Karpas-422 (cell line): ENCODE results near the gene DPH5. TPM values are rescaled to one million over a fixed set of nuclear protein-coding genes. Genes with fewer than 3 reads are reported as not detected.
"Not testable (repeated sequence)": the region's sequence is repeated elsewhere in the genome, so short reads cannot be mapped to it uniquely, and the experiment has no call there.

ENCODE experiments used
- DNase-seq: peaks from one replicate; pipeline ENCODE4 v3.0.0-alpha.2; 2015
- H2AFZ ChIP-seq: fragments of 200-600 bp; sonication (generic); 2 replicates; pipeline ENCODE4 v1.6.1; 2014; ENCODE audit warnings: antibody characterized with exemption, low read length, mixed read lengths
- H3K27ac ChIP-seq: fragments of 200-600 bp; sonication (generic); 2 replicates; pipeline ENCODE4 v1.5.1; 2014; ENCODE audit warnings: mild to moderate bottlenecking, low read length, moderate library complexity
- H3K27me3 ChIP-seq: fragments of 200-600 bp; sonication (generic); 2 replicates; pipeline ENCODE4 v1.6.1; 2014; ENCODE audit warnings: low read length, mixed read lengths
- H3K36me3 ChIP-seq: fragments of 200-600 bp; sonication (generic); 2 replicates; pipeline ENCODE4 v1.6.1; 2014; ENCODE audit warnings: low read length, mixed read lengths; ENCODE audit not compliant: insufficient read depth
- H3K4me1 ChIP-seq: fragments of 200-600 bp; sonication (generic); 2 replicates; pipeline ENCODE4 v1.6.1; 2014; ENCODE audit warnings: mild to moderate bottlenecking, low read length, mixed read lengths
- H3K4me2 ChIP-seq: fragments of 200-600 bp; sonication (generic); 2 replicates; pipeline ENCODE4 v1.6.1; 2014; ENCODE audit warnings: low read length, low read depth, mild to moderate bottlenecking; ENCODE audit not compliant: poor library complexity, severe bottlenecking
- H3K4me3 ChIP-seq: fragments of 200-600 bp; sonication (generic); 2 replicates; pipeline ENCODE4 v1.5.1; 2014; ENCODE audit warnings: mild to moderate bottlenecking, antibody characterized with exemption, low read length, mixed read lengths
- H3K79me2 ChIP-seq: fragments of 200-600 bp; sonication (generic); 2 replicates; pipeline ENCODE4 v1.6.1; 2014; ENCODE audit warnings: mild to moderate bottlenecking, low read length, mixed read lengths
- H3K9ac ChIP-seq: fragments of 200-600 bp; sonication (generic); 2 replicates; pipeline ENCODE4 v1.6.0; 2014; ENCODE audit warnings: low read length
- H3K9me2 ChIP-seq: fragments of 200-600 bp; sonication (generic), shearing (Covaris generic); replicated peaks from 2 replicates; pipeline ENCODE4 v1.6.0; 2014; ENCODE audit warnings: mild to moderate bottlenecking, low read length, moderate library complexity; ENCODE audit not compliant: insufficient read depth
- H3K9me3 ChIP-seq: fragments of 300-700, 200-600 bp; sonication (generic); 2 replicates; pipeline ENCODE4 v1.6.1; 2014; ENCODE audit warnings: low read length, mixed read lengths
- H4K20me1 ChIP-seq: fragments of 200-600 bp; sonication (generic); 2 replicates; pipeline ENCODE4 v1.6.1; 2014; ENCODE audit warnings: mild to moderate bottlenecking, antibody characterized with exemption, low read length, low read depth; ENCODE audit not compliant: insufficient read depth
- total RNA-seq: library from RNA; depleted of rRNA; stranded (reverse); fragments of >200 nt; shearing (Covaris generic); gene quantifications from 2 replicates; pipeline ENCODE4 v1.2.3, GENCODE V29; 2014; ENCODE audit warnings: low replicate concordance

The DPH5 gene
- total RNA-seq, 1 experiment from 2014 or later = 16.6 TPM

GRCh38 chr1:100969327-100969726 lies 56.3 kb downstream of the DPH5 start:
- Histone ChIP-seq H3K27me3 (no peaks in the 10 kb centered on the region), H3K27ac (no peak overlapping the region), H3K9me2 (no peaks in the 10 kb centered on the region), H3K4me3 (no peak overlapping the region), H4K20me1 (no peaks in the 10 kb centered on the region), H3K4me1 (peaks cover 19% of the 10 kb centered on the region), H2AFZ (no peak overlapping the region), H3K9ac (no peak overlapping the region), H3K36me3 (peaks cover 26% of the 10 kb centered on the region; the same call in 1 of the 2 replicates), H3K79me2 (peaks cover 27% of the 10 kb centered on the region), H3K9me3 (no peaks in the 10 kb centered on the region), H3K4me2 (no peak overlapping the region)
- no peak for DNase-seq

- peaks cover 19% of the 10 kb centered on the region for H3K4me1 ChIP-seq
Observed at GRCh38 chr1:100968621-100969020, 57.0 kb downstream of the DPH5 start.

GRCh38 chr1:100960098-100960497 lies 65.5 kb downstream of the DPH5 start:
- H4K20me1 ChIP-seq = no peaks in the 10 kb centered on the region

More at GRCh38 chr1:100968621-100969020, 57.0 kb downstream of the DPH5 start:
- Histone ChIP-seq H3K27ac (no peak overlapping the region), H3K4me3 (no peak overlapping the region), H2AFZ (no peak overlapping the region), H3K9ac (no peak overlapping the region), H3K36me3 (peaks cover 26% of the 10 kb centered on the region; the same call in 1 of the 2 replicates), H3K4me2 (no peak overlapping the region), H3K79me2 (peaks cover 25% of the 10 kb centered on the region), H4K20me1 (no peaks in the 10 kb centered on the region), H3K9me3 (no peaks in the 10 kb centered on the region), H3K27me3 (no peaks in the 10 kb centered on the region), H3K9me2 (no peaks in the 10 kb centered on the region)
- DNase-seq = no peak

GRCh38 chr1:100959502-100960060 lies 66.0 kb downstream of the DPH5 start:
- H3K9me2 ChIP-seq = peaks cover 8% of the 10 kb centered on the region; the same call in 1 of the 2 replicates
- no peaks in the 10 kb centered on the region for H3K27me3 ChIP-seq
- H3K4me1 ChIP-seq = no peaks in the 10 kb centered on the region
- H3K9me3 ChIP-seq = no peaks in the 10 kb centered on the region
- H3K4me2 ChIP-seq = no peak overlapping the region
- H2AFZ ChIP-seq = no peak overlapping the region
- H3K27ac ChIP-seq = no peak overlapping the region
- H3K79me2 ChIP-seq = peaks cover 43% of the 10 kb centered on the region
- no peak for DNase-seq
- no peaks in the 10 kb centered on the region for H4K20me1 ChIP-seq
- H3K9ac ChIP-seq = no peak overlapping the region
- no peak overlapping the region for H3K4me3 ChIP-seq
- H3K36me3 ChIP-seq = peaks cover 19% of the 10 kb centered on the region; the same call in 1 of the 2 replicates

More at GRCh38 chr1:100960098-100960497, 65.5 kb downstream of the DPH5 start:
- Histone ChIP-seq H3K4me2 (no peak overlapping the region), H3K4me3 (no peak overlapping the region), H3K9me2 (peaks cover 8% of the 10 kb centered on the region; the same call in 1 of the 2 replicates), H3K9me3 (no peaks in the 10 kb centered on the region), H3K27me3 (no peaks in the 10 kb centered on the region), H3K27ac (no peak overlapping the region), H3K36me3 (peaks cover 21% of the 10 kb centered on the region; the same call in 1 of the 2 replicates), H3K79me2 (peaks cover 44% of the 10 kb centered on the region), H3K9ac (no peak overlapping the region), H3K4me1 (no peaks in the 10 kb centered on the region), H2AFZ (no peak overlapping the region)
- DNase-seq = no peak

GRCh38 chr1:100955322-100955721 lies 70.3 kb downstream of the DPH5 start:
- Histone ChIP-seq H3K79me2 (peaks cover 49% of the 10 kb centered on the region), H3K4me3 (no peak overlapping the region), H3K27me3 (no peaks in the 10 kb centered on the region), H4K20me1 (no peaks in the 10 kb centered on the region), H3K4me2 (no peak overlapping the region), H3K27ac (no peak overlapping the region), H3K9ac (no peak overlapping the region), H3K4me1 (peaks cover 7% of the 10 kb centered on the region), H3K36me3 (peaks cover 32% of the 10 kb centered on the region; the same call in 1 of the 2 replicates), H2AFZ (no peak overlapping the region), H3K9me3 (no peaks in the 10 kb centered on the region), H3K9me2 (no peaks in the 10 kb centered on the region)
- DNase-seq = no peak

GRCh38 chr1:100953960-100954730 lies 71.4 kb downstream of the DPH5 start:
- no peaks in the 10 kb centered on the region for H3K9me2 ChIP-seq
- no peak overlapping the region for H3K4me2 ChIP-seq
- H4K20me1 ChIP-seq = no peaks in the 10 kb centered on the region
- peaks cover 35% of the 10 kb centered on the region; the same call in 1 of the 2 replicates for H3K36me3 ChIP-seq
- H3K27ac ChIP-seq = no peak overlapping the region
- no peak overlapping the region for H3K4me3 ChIP-seq
- H3K4me1 ChIP-seq = peaks cover 14% of the 10 kb centered on the region
- H3K79me2 ChIP-seq = peaks cover 53% of the 10 kb centered on the region
- H3K9ac ChIP-seq = no peak overlapping the region
- no peak for DNase-seq
- H2AFZ ChIP-seq = no peak overlapping the region
- no peaks in the 10 kb centered on the region for H3K27me3 ChIP-seq
- H3K9me3 ChIP-seq = no peaks in the 10 kb centered on the region

GRCh38 chr1:100952970-100953369 lies 72.6 kb downstream of the DPH5 start:
- Histone ChIP-seq H3K79me2 (peaks cover 57% of the 10 kb centered on the region), H3K4me1 (peaks cover 16% of the 10 kb centered on the region), H3K36me3 (peaks cover 35% of the 10 kb centered on the region; the same call in 1 of the 2 replicates)
- not testable (repeated sequence) for H4K20me1 ChIP-seq, H3K27me3 ChIP-seq, H3K4me3 ChIP-seq, H2AFZ ChIP-seq, H3K4me2 ChIP-seq, H3K9me2 ChIP-seq, H3K27ac ChIP-seq, DNase-seq, H3K9me3 ChIP-seq, H3K9ac ChIP-seq

- Histone ChIP-seq H3K9me2 (no peaks in the 10 kb centered on the region), H3K4me2 (no peak overlapping the region), H3K79me2 (peaks cover 61% of the 10 kb centered on the region), H3K9ac (no peak overlapping the region), H3K9me3 (no peaks in the 10 kb centered on the region), H3K4me1 (peaks cover 16% of the 10 kb centered on the region), H3K27ac (no peak overlapping the region), H3K4me3 (no peak overlapping the region), H3K27me3 (no peaks in the 10 kb centered on the region), H2AFZ (no peak overlapping the region), H4K20me1 (no peaks in the 10 kb centered on the region), H3K36me3 (peaks cover 35% of the 10 kb centered on the region; the same call in 1 of the 2 replicates)
- no peak for DNase-seq
Observed at GRCh38 chr1:100952104-100952745, 73.4 kb downstream of the DPH5 start.
